K562 (cell line): ENCODE measurements around the gene ANXA2. TPM values are rescaled to one million over a fixed set of nuclear protein-coding genes. Genes with fewer than 3 reads are reported as not detected.

Source experiments
- ATAC-seq: fragments of 200-7000 bp; cut with Tn5 transposase; 3 replicates; pipeline ENCODE4 v1.9.1; 2020; ENCODE audit warnings: moderate library complexity
- BruUV-seq: library from RNA; stranded (reverse); fragments of 400-500 nt; replicated peaks from 2 replicates; lab custom pipeline; 2021; lab: Mats Ljungman, UMichigan
- CTCF ChIA-PET: fragments of 300-600 bp; formaldehyde crosslinking; extraction: SDS; loops from one replicate; lab custom pipeline; 2021; ENCODE audit warnings: low intra/inter-chr PET ratio; lab: Yijun Ruan, JAX
- POLR2A ChIA-PET: fragments of 300-600, 350-650 bp; sonication (Branson Sonifier 250); formaldehyde crosslinking; extraction: SDS; loops from one replicate; lab custom pipeline; 2021; ENCODE audit warnings: antibody characterized with exemption, inconsistent platforms; lab: Yijun Ruan, JAX
- DNase-seq, 4 experiments: peaks; one replicate each; pipeline versions ENCODE4 v3.0.0 to v3.0.0-alpha.2; 2011 to 2018; ENCODE audit warnings: low spot score in 3 of 4, mixed read lengths in 3 of 4; ENCODE audit errors: extremely low read depth in 1 of 4
- FAIRE-seq: peaks from 2 replicates; lab custom pipeline; 2011; peaks lifted over from hg19 to GRCh38; lab: Jason Lieb, UNC
- H2AFZ ChIP-seq: 2 replicates; pipeline ENCODE4 v1.6.0; 2011; ENCODE audit warnings: low read depth, low read length, control low read depth, inconsistent platforms
- H3K27ac ChIP-seq: fragments of 200-600 bp; 3 replicates; pipeline ENCODE4 v1.8.0; 2011; ENCODE audit warnings: low read depth, mild to moderate bottlenecking, control low read depth, inconsistent platforms, low read length, moderate library complexity, mixed read lengths; ENCODE audit errors: extremely low read depth
- H3K27me3 ChIP-seq, 2 experiments: fragments of 300-600 bp in 1 of 2; 2 replicates in 1 of 2; 3 replicates in 1 of 2; pipeline versions ENCODE4 v1.6.0 to v1.8.0; 2011; ENCODE audit warnings: inconsistent platforms in 2 of 2, low read length in 2 of 2, mild to moderate bottlenecking in 1 of 2, mixed read lengths in 1 of 2, moderate library complexity in 1 of 2; ENCODE audit not compliant: control insufficient read depth in 2 of 2, insufficient read depth in 2 of 2
- H3K36me3 ChIP-seq: fragments of 300-600 bp; 3 replicates; pipeline ENCODE4 v1.8.0; 2011; ENCODE audit warnings: mild to moderate bottlenecking, low read length, inconsistent platforms; ENCODE audit not compliant: control insufficient read depth, insufficient read depth
- H3K4me1 ChIP-seq, 2 experiments: fragments of 200-600 bp in 1 of 2; replicated peaks in 1 of 2; 2 replicates in 1 of 2; 3 replicates in 1 of 2; pipeline versions ENCODE4 v1.5.1 to v1.8.0; 2011; ENCODE audit warnings: inconsistent platforms in 2 of 2, low read length in 2 of 2, mild to moderate bottlenecking in 1 of 2, mixed read lengths in 1 of 2, moderate library complexity in 1 of 2; ENCODE audit not compliant: control insufficient read depth in 2 of 2, insufficient read depth in 2 of 2
- H3K4me2 ChIP-seq: 2 replicates; pipeline ENCODE4 v1.6.1; 2011; ENCODE audit warnings: low read length, control low read depth, inconsistent platforms, mixed read lengths; ENCODE audit not compliant: insufficient read depth
- H3K4me3 ChIP-seq: fragments of 200-600 bp; sonication (generic), shearing (Covaris generic); 2 replicates; pipeline ENCODE4 v1.5.1; 2016; ENCODE audit warnings: control low read depth, inconsistent platforms
- H3K79me2 ChIP-seq: fragments of 200-600 bp; 3 replicates; pipeline ENCODE4 v1.8.0; 2011; ENCODE audit warnings: low read length, inconsistent platforms; ENCODE audit not compliant: control insufficient read depth, insufficient read depth
- H3K9ac ChIP-seq, 2 experiments: 2 replicates each; pipeline versions ENCODE4 v1.6.0 to v1.6.1; 2011; ENCODE audit warnings: low read depth in 2 of 2, low read length in 2 of 2, control low read depth in 1 of 2, inconsistent platforms in 1 of 2, mild to moderate bottlenecking in 1 of 2, mixed read lengths in 1 of 2; ENCODE audit not compliant: insufficient read depth in 1 of 2
- H3K9me1 ChIP-seq: one replicate; pipeline ENCODE4 v1.6.0; 2011; ENCODE audit warnings: inconsistent platforms, mild to moderate bottlenecking, low read length, moderate library complexity; ENCODE audit not compliant: control insufficient read depth, insufficient read depth
- H3K9me3 ChIP-seq: replicated peaks from 2 replicates; pipeline ENCODE4 v1.5.1; 2011; ENCODE audit warnings: low read depth, low read length, inconsistent platforms; ENCODE audit not compliant: control insufficient read depth, insufficient read depth
- H4K20me1 ChIP-seq: replicated peaks from 2 replicates; pipeline ENCODE4 v1.6.1; 2011; ENCODE audit warnings: low read length, inconsistent platforms, mixed read lengths; ENCODE audit not compliant: control insufficient read depth, insufficient read depth
- BDP1 ChIP-seq: IDR thresholded peaks from 3 replicates; pipeline ENCODE4 v1.6.1; 2011; ENCODE audit not compliant: insufficient read length, insufficient read depth
- CHD1 ChIP-seq: fragments of 200-600 bp; sonication (generic); IDR thresholded peaks from one replicate; pipeline ENCODE4 v1.6.1; 2012; ENCODE audit warnings: mild to moderate bottlenecking, moderate library complexity, low read length, inconsistent platforms
- FOS ChIP-seq: IDR thresholded peaks from 3 replicates; pipeline ENCODE4 v1.6.1; 2011; ENCODE audit not compliant: insufficient read length; ENCODE audit errors: extremely low read depth
- HDGF ChIP-seq: fragments of 450-650 bp; IDR thresholded peaks from 2 replicates; pipeline ENCODE4 v1.6.1; 2016
- HIVEP1 ChIP-seq: fragments of 250-450 bp; sonication (Bioruptor Pico); IDR thresholded peaks from 2 replicates; pipeline ENCODE4 v1.4.0; 2020; ENCODE audit warnings: mild to moderate bottlenecking
- IFI16 ChIP-seq: fragments of 250-450 bp; sonication (Bioruptor Pico); IDR thresholded peaks from 2 replicates; pipeline ENCODE4 v2.1.2; 2022; ENCODE audit warnings: mild to moderate bottlenecking, inconsistent platforms
- MED1 ChIP-seq: sonication (generic); formaldehyde crosslinking; IDR thresholded peaks from 2 replicates; pipeline ENCODE4 v1.8.1; 2023; ENCODE audit warnings: missing genetic modification reagents, borderline replicate concordance
- MTA1 ChIP-seq: fragments of 450-650 bp; IDR thresholded peaks from 2 replicates; pipeline ENCODE4 v1.6.1; 2017; ENCODE audit warnings: borderline replicate concordance
- STAG1 ChIP-seq: sonication (generic); formaldehyde crosslinking; IDR thresholded peaks from 2 replicates; pipeline ENCODE4 v1.5.0; 2020; ENCODE audit warnings: missing genetic modification reagents, borderline replicate concordance
- TAF7 ChIP-seq: fragments of 450-650 bp; IDR thresholded peaks from 2 replicates; pipeline ENCODE4 v1.6.1; 2016; ENCODE audit warnings: missing genetic modification characterization, missing compliant biosample characterization
- ZC3H4 ChIP-seq: sonication (generic); formaldehyde crosslinking; IDR thresholded peaks from 2 replicates; pipeline ENCODE4 v1.9.0; 2021; ENCODE audit warnings: missing genetic modification reagents, borderline replicate concordance
- ZKSCAN3 ChIP-seq: fragments of 250-450 bp; sonication (Bioruptor Pico); IDR thresholded peaks from 2 replicates; pipeline ENCODE4 v1.4.0; 2020
- ZNF23 ChIP-seq: fragments of 250-450 bp; sonication (Bioruptor Pico); IDR thresholded peaks from 2 replicates; pipeline ENCODE4 v1.4.0; 2020; ENCODE audit warnings: mild to moderate bottlenecking
- ZNF444 ChIP-seq: fragments of 250-450 bp; sonication (Bioruptor Pico); IDR thresholded peaks from 2 replicates; pipeline ENCODE4 v1.4.0; 2020; ENCODE audit warnings: mild to moderate bottlenecking, moderate library complexity
- ZNF609 ChIP-seq: sonication (generic); formaldehyde crosslinking; IDR thresholded peaks from 2 replicates; pipeline ENCODE4 v1.8.1; 2023; ENCODE audit warnings: missing genetic modification reagents, mild to moderate bottlenecking, borderline replicate concordance
- WGBS: fragments of 100-300 bp; shearing (Covaris generic); methylation state at CpG from one replicate; pipeline ENCODE4 v1.1.6; 2016; ENCODE audit warnings: low coverage, mixed read lengths; ENCODE audit not compliant: insufficient coverage; ENCODE audit errors: missing lambda C conversion rate; 5-methylcytosine and 5-hydroxymethylcytosine counted together
- in situ Hi-C: fragments of 300-500 bp; cut with MboI; formaldehyde crosslinking; loops from 4 replicates; pipeline ENCODE4 v1.15.0; 2018; ENCODE audit warnings: inconsistent platforms, mixed read lengths
- intact Hi-C: fragments of 100-400 bp; cut with micrococcal nuclease; formaldehyde crosslinking; loops from 2 replicates; pipeline ENCODE4 v1.14.2; 2022
- polyA plus RNA-seq, 8 experiments: library from polyadenylated mRNA; depleted of rRNA in 4 of 8; stranded (reverse) in 5 of 8; unstranded in 3 of 8; fragments of >200 nt; fragmentation: Nextera tagmentation in 2 of 8; fragmentation: Illumina TruSeq in 1 of 8; extraction: Ambion mirVana in 2 of 8; extraction: Trizol in 1 of 8; gene quantifications; 2 replicates each; pipeline versions ENCODE4 v1.2.1 to v1.2.3, GENCODE V29; 2011 to 2014; ENCODE audit warnings: inconsistent platforms in 1 of 8, missing spikeins in 1 of 8
- total RNA-seq, 7 experiments: library from RNA; depleted of rRNA in 6 of 7; stranded (reverse); fragments of >200 nt in 6 of 7; fragmentation: Illumina TruSeq in 2 of 7; extraction: Trizol in 2 of 7; gene quantifications; 2 replicates each; pipeline versions ENCODE4 v1.2.1 to v1.2.3, GENCODE V29; 2011 to 2021; ENCODE audit warnings: low replicate concordance in 1 of 7
- TF ChIP-seq, protein P1 (sequence below), 2 experiments: fragments of 450-650 bp in 1 of 2; sonication (generic) in 1 of 2; formaldehyde crosslinking; conservative IDR thresholded peaks; 2 replicates each; pipeline versions ENCODE4 v1.4.0 to v1.8.1; 2020 to 2022; ENCODE audit warnings: mild to moderate bottlenecking in 1 of 2, missing genetic modification reagents in 1 of 2
- TF ChIP-seq, protein P2 (sequence below), 2 experiments: fragments of 450-650 bp in 1 of 2; sonication (generic) in 1 of 2; formaldehyde crosslinking in 1 of 2; IDR thresholded peaks in 1 of 2; conservative IDR thresholded peaks in 1 of 2; 2 replicates each; pipeline versions ENCODE4 v1.6.1 to v1.8.1; 2016 to 2023; ENCODE audit warnings: mild to moderate bottlenecking in 2 of 2, moderate library complexity in 2 of 2, inconsistent platforms in 1 of 2, missing genetic modification reagents in 1 of 2

The ANXA2 gene
- total and polyA plus RNA-seq, 9 of the 15 experiments (the other 6 are each of a cell fraction or from before 2014, with no cell fraction given): 301 to 1,102 (median 452) TPM

DNA sequence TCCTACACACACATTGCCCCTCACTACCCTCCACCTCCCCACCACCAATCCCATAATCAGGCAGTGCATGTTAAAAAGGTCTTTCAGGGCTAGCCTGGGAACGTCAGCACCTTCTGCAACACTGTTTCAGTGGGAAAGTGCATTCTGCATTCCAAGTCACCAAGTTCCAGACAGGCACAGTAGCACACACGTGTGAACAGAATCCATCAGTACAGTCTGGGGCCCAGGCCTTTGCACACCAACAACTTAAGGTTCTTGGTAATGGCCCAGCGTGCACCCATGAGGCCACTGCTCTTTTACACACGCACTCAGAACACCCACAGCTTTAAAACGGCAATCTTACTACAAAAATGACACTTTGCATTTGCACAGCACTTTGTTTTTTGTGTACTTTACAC lies 1.2 kb downstream of the ANXA2 start:
- no TSS peak for BruUV-seq
- peaks cover 36 to 46% of the 10 kb centered on the region in 2 experiments for H3K4me1 ChIP-seq
- intact Hi-C loops (loop anchor here (2.0 kb wide), 1 partner anchor 82 kb away; the partner anchor contains the start of gene ICE2), in situ Hi-C loops (no loop called here)
- DNase-seq: no peak
- peaks cover 6% of the 10 kb centered on the region for H3K9me1 ChIP-seq
- H3K9me3 ChIP-seq: no peaks in the 10 kb centered on the region
- ATAC-seq: no peak
- TF ChIP-seq, protein P1, sequence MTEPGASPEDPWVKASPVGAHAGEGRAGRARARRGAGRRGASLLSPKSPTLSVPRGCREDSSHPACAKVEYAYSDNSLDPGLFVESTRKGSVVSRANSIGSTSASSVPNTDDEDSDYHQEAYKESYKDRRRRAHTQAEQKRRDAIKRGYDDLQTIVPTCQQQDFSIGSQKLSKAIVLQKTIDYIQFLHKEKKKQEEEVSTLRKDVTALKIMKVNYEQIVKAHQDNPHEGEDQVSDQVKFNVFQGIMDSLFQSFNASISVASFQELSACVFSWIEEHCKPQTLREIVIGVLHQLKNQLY (CRISPR knock-in tag; conservative IDR thresholded peaks at IDR 0.05): no peak
- TF ChIP-seq ZC3H4 (peak; percentile 72; the same call in 1 of the 2 replicates), STAG1 (CRISPR knock-in tag) (no peak), MTA1 (no peak), MED1 (CRISPR knock-in tag) (0 out of 2 replicates have a peak, but pooled peaks have one; percentile 35), CHD1 (peak; percentile 38), HIVEP1 (CRISPR knock-in tag) (no peak), TAF7 (tag) (no peak), ZNF23 (no peak), ZKSCAN3 (CRISPR knock-in tag) (peak; percentile 83), ZNF609 (no peak), FOS (no peak), BDP1 (no peak), HDGF (no peak), IFI16 (CRISPR knock-in tag) (no peak), ZNF444 (CRISPR knock-in tag) (no peak)
- TF ChIP-seq, protein P2, sequence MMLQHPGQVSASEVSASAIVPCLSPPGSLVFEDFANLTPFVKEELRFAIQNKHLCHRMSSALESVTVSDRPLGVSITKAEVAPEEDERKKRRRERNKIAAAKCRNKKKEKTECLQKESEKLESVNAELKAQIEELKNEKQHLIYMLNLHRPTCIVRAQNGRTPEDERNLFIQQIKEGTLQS (IDR thresholded peaks at IDR 0.05): no peak
- TF ChIP-seq, protein P2 (CRISPR knock-in tag; conservative IDR thresholded peaks at IDR 0.05): no peak
- TF ChIP-seq, all 486 proteins: peak for 4
- Histone ChIP-seq H2AFZ (no peak overlapping the region), H3K9ac (peak overlapping the region; percentile 80 to 92; a peak in 3 of 4 replicates), H3K79me2 (peaks cover 62% of the 10 kb centered on the region), H3K4me2 (peak overlapping the region; percentile 98), H4K20me1 (peaks cover 42% of the 10 kb centered on the region), H3K4me3 (peak overlapping the region; percentile 95), H3K36me3 (peaks cover 49% of the 10 kb centered on the region; the same call in 2 of the 3 replicates), H3K27me3 (no peaks in the 10 kb centered on the region), H3K27ac (peak overlapping the region; percentile 92)
- POLR2A ChIA-PET: interaction anchor here (0.6 to 5.6 kb wide), 8 partner anchors 9 to 1126 kb away, joined by 3 to 38 read pairs (median 4); no protein-coding TSS in a partner anchor
- WGBS: 13% methylated on average over 5 of the region's 5 CpGs
- CTCF ChIA-PET: no interaction called here
- no peak for FAIRE-seq
